Endodermal cell (in vitro differentiated cells): Measurements from ENCODE around the gene CREBBP. TPM values are rescaled to one million over a fixed set of nuclear protein-coding genes. Genes with fewer than 3 reads are reported as not detected.

Experiments
- DNase-seq: peaks from one replicate; pipeline ENCODE4 v3.0.0-alpha.2; 2017
- H3K27ac ChIP-seq: 2 replicates; pipeline ENCODE4 v1.5.1; 2013; ENCODE audit warnings: mild to moderate bottlenecking, low read depth, low read length, moderate library complexity
- H3K27me3 ChIP-seq: 2 replicates; pipeline ENCODE4 v1.6.1; 2013; ENCODE audit warnings: mild to moderate bottlenecking, low read length, moderate library complexity; ENCODE audit not compliant: insufficient read depth, control insufficient read depth, poor library complexity, severe bottlenecking
- H3K36me3 ChIP-seq: 2 replicates; pipeline ENCODE4 v1.7.0; 2013; ENCODE audit warnings: mild to moderate bottlenecking, low read length, moderate library complexity; ENCODE audit not compliant: control insufficient read depth, insufficient read depth
- H3K4me1 ChIP-seq: one replicate; pipeline ENCODE4 v1.7.0; 2013; ENCODE audit warnings: low read length; ENCODE audit not compliant: control insufficient read depth, insufficient read depth
- H3K4me3 ChIP-seq: 2 replicates; pipeline ENCODE4 v1.5.1; 2013; ENCODE audit warnings: mild to moderate bottlenecking, low read length, moderate library complexity
- H3K9ac ChIP-seq: 2 replicates; pipeline ENCODE4 v1.6.1; 2013; ENCODE audit warnings: mild to moderate bottlenecking, low read length, moderate library complexity; ENCODE audit not compliant: poor library complexity, severe bottlenecking; ENCODE audit errors: extremely low read depth
- H3K9me3 ChIP-seq: 2 replicates; pipeline ENCODE4 v1.6.1; 2013; ENCODE audit warnings: mild to moderate bottlenecking, low read length, moderate library complexity; ENCODE audit not compliant: control insufficient read depth
- H3K27ac Mint-ChIP-seq: 2 replicates; pipeline ENCODE4 v1.8.0; 2020; ENCODE audit warnings: mixed read lengths
- H3K27me3 Mint-ChIP-seq: 2 replicates; pipeline ENCODE4 v1.8.0; 2021; ENCODE audit warnings: mild to moderate bottlenecking, mixed read lengths; ENCODE audit not compliant: insufficient read depth
- H3K36me3 Mint-ChIP-seq: 2 replicates; pipeline ENCODE4 v1.8.0; 2020; ENCODE audit warnings: low read depth, mixed read lengths
- H3K4me1 Mint-ChIP-seq: 2 replicates; pipeline ENCODE4 v1.8.0; 2020; ENCODE audit warnings: mixed read lengths
- H3K4me3 Mint-ChIP-seq: 2 replicates; pipeline ENCODE4 v1.8.0; 2020; ENCODE audit warnings: mild to moderate bottlenecking, moderate library complexity, mixed read lengths
- H3K9me3 Mint-ChIP-seq: 2 replicates; pipeline ENCODE4 v1.8.0; 2020; ENCODE audit warnings: mild to moderate bottlenecking, mixed read lengths
- CTCF ChIP-seq: fragments of 200-600 bp; sonication (generic); conservative IDR thresholded peaks from 2 replicates; pipeline ENCODE4 v1.5.0; 2021; ENCODE audit warnings: antibody characterized with exemption, mild to moderate bottlenecking
- WGBS, 2 experiments: methylation state at CpG; one replicate each; pipeline versions ENCODE4 v1.1.5 to v1.1.7; 2013; ENCODE audit warnings: missing lambda C conversion rate in 2 of 2, mixed read lengths in 1 of 2; ENCODE audit not compliant: insufficient coverage in 1 of 2, insufficient read length in 1 of 2; 5-methylcytosine and 5-hydroxymethylcytosine counted together
- total RNA-seq, 2 donors: library from RNA; stranded (reverse); fragmentation: NEBNext Ultra II Directional in 1 of 2; extraction: Animal tissue kit (Norgen Biotek cat#: 25700) in 1 of 2; gene quantifications; 2 replicates in 1 of 2; 3 replicates in 1 of 2; pipeline ENCODE4 v1.2.1, GENCODE V29; 2021

Gene CREBBP
- total RNA-seq, 2 donors from 2014 or later, result 71.1 to 103 TPM

- Histone ChIP-seq H3K36me3 (peaks cover 9% of the 10 kb centered on the region), H3K9ac (no peak overlapping the region), H3K4me1 (peaks cover 26% of the 10 kb centered on the region), H3K27me3 (no peaks in the 10 kb centered on the region), H3K4me3 (no peak overlapping the region), H3K9me3 (no peaks in the 10 kb centered on the region), H3K27ac (no peak overlapping the region)
- Mint-ChIP-seq H3K4me3 (no peak overlapping the region), H3K27me3 (no peaks in the 10 kb centered on the region), H3K4me1 (peaks cover 66% of the 10 kb centered on the region), H3K27ac (no peak overlapping the region), H3K9me3 (no peaks in the 10 kb centered on the region), H3K36me3 (no peaks in the 10 kb centered on the region)
- 92 to 97% methylated on average over 2 to 3 of the region's 4 CpGs for WGBS, 2 experiments
- no peak for TF ChIP-seq CTCF
- no peak for DNase-seq
Observed at GRCh38 chr16:3866703-3867431, 13.6 kb downstream of the CREBBP start.

- TF ChIP-seq CTCF, result no peak
- Mint-ChIP-seq H3K27ac (no peak overlapping the region), H3K36me3 (no peaks in the 10 kb centered on the region), H3K4me3 (no peak overlapping the region), H3K27me3 (no peaks in the 10 kb centered on the region), H3K9me3 (no peaks in the 10 kb centered on the region), H3K4me1 (peaks cover 55% of the 10 kb centered on the region)
- H3K9me3 ChIP-seq, result no peaks in the 10 kb centered on the region
- 87 to 93% methylated on average over 3 of the region's 3 CpGs for WGBS, 2 experiments
- peaks cover 9% of the 10 kb centered on the region for H3K36me3 ChIP-seq
- no peaks in the 10 kb centered on the region for H3K27me3 ChIP-seq
- H3K27ac ChIP-seq, result no peak overlapping the region
- DNase-seq, result no peak
- no peak overlapping the region for H3K9ac ChIP-seq
- peaks cover 26% of the 10 kb centered on the region for H3K4me1 ChIP-seq
- no peak overlapping the region for H3K4me3 ChIP-seq
Observed at GRCh38 chr16:3865241-3865640, 15.3 kb downstream of the CREBBP start.

- Histone ChIP-seq H3K4me1 (peaks cover 26% of the 10 kb centered on the region), H3K4me3 (no peak overlapping the region), H3K9ac (no peak overlapping the region), H3K36me3 (peaks cover 5% of the 10 kb centered on the region), H3K9me3 (no peaks in the 10 kb centered on the region), H3K27me3 (no peaks in the 10 kb centered on the region), H3K27ac (no peak overlapping the region)
- Mint-ChIP-seq H3K27ac (no peak overlapping the region), H3K9me3 (no peaks in the 10 kb centered on the region), H3K27me3 (no peaks in the 10 kb centered on the region), H3K36me3 (no peaks in the 10 kb centered on the region), H3K4me3 (no peak overlapping the region), H3K4me1 (peaks cover 55% of the 10 kb centered on the region)
- TF ChIP-seq CTCF, result no peak
- WGBS, 2 experiments, result 84 to 100% methylated on average over 1 to 5 of the region's 5 CpGs
- no peak for DNase-seq
Observed at GRCh38 chr16:3864562-3864961, 16.0 kb downstream of the CREBBP start.
